ENCODE data around the gene LRRC4C.

Gene LRRC4C

DNA sequence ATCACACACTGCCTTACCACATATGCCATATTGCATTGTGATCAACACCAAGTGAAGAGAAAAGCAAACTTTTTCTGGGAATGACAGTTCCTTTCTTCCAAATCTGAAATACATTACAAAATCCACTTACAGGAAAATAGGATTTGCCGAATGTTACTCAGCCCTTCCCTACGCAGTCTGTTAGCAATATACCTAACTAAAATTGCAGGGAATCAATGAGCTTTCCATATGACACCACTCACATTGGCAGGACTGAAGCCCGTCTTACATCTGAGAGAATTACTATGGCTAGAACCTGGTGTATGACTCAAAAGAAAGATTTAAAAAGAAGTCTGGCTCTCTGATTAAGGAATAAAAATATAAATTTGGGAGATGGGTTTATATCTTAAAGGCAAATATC, 136.0 kb downstream of the LRRC4C start:
- DNase-seq: no peak

DNA sequence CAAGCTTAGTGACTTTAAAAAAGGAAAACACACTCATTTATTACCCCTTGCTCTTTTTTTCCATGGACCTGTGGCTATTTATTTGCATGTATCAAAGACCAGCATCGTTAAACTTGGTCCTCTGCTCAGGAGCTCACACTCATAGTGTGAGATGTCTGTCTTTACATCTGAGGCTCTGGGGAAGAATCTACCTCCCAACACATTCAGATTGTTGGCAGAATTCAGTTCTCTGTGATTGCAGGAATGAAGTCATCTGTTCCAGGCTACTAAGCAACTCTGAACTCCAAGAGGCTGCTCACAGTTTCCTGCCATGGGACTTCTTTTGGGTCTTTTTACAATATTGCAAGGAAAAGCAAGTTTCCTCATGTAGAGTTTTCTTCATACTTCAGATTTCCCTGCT, 138.8 kb downstream of the LRRC4C start:
- no peak for DNase-seq

DNA sequence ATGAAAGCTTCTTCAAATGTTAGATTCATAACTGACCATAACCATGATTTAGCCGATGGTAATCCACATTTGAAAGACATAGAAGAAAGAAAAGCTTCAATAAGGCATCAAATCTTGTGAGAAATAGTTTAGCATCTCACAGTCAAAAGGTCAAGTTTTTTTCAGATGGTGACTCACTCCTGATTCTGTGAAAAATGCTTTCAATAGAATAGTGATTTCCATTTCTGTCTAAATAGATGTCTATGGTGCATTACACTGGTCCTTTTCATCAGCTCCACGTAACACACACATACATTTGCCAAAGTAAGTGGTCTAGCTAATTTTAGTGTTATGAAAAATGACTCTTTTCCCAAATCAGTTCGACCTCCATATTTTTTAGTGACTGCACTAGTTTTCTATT, 139.2 kb downstream of the LRRC4C start:
- DNase-seq: peak; percentile 39

DNA sequence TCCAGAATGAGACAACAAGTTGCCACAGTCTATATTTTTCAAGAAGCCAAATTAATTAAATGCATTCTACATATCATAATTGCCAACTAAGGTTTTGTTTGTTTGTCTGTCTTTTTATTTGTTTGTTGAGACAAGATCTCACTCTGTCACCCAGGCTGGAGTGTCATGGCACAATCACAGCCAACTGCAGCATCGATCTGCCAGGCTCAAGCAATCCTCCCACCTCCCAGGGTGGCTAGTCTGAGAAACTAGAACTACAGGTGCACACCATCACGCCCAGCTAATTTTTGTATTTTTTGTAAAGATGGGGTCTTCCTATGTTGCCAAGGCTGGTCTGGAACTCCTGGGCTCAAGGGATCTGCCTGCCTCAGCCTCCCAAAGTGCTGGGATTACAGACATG, 140.0 kb downstream of the LRRC4C start:
- no peak for DNase-seq

DNA sequence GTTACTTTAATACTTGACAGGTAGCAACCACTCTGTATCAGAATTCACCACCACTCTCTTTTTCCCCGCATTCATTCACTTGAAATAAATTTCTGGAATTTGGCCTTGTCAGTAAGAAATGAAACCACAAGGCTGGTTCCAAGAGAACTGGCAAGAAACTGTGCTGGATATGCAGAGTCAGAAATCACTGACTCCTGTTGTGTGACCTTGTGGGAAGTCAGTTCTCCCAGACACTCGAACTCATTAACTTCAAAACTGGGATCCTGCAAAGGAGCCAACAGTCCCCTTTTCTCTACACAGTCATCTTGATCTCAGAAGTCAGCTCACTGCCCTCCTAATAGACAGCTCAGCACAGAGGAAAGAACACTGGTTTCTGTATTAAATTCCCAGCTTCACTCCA, 142.7 kb downstream of the LRRC4C start:
- peak; percentile 34 for DNase-seq

DNA sequence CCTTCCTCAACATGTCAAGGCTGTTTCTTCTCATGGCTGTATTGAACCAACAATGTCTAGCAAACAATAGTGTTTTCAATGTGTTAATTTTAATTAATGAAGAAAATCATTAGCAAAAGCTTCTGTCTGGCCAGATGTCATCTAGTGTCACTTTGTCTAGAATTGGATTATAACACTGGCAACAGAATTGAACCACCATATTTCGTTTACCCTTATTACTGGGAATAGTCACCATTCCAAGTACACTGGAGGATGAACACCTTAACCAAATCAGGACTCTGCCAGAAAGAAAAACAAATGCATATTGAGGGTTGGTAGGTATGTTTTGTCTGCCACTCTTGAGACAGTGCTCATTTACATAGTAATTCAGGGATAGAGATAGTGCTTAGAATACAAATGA, 146.2 kb downstream of the LRRC4C start:
- no peak for DNase-seq

DNA sequence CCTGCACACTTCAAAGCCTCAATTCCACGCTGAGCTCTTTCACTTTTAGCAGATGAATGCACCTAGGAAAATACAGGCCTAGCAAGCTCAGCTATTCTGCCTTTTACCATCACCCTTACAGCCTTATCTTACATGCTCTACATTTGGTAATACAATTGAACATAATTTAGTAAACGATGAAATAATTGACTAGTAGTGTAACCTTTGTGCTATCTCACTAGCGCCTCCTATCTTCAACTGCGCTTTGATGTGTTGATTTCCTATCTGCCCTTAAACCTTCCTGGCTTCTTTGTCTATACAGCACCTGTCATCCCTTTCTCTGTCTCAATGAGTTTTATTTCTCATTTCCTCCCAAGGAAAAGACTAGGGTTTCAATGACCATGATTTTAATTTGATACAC, 149.7 kb downstream of the LRRC4C start:
- no peak for DNase-seq

DNA sequence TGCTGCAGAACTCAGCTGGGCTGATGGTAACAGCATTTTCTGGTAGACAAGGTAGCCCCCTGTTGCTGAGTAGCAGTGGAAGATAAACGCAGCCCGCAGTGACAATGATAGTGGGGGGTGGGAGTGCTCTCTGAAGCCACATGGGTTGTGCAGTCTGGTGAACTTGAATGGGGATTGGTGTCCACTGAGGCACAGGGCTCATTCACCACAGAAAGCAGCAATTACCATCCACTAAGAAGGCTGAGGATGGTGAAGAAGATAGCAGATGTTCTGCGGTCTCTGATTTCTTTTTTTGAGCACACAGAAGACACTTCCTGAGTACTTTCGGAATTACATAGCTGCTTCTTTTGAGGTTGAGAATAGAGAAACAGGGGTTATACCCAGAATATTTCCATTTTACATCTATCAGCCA, 150.3 kb downstream of the LRRC4C start:
- no peak for DNase-seq

DNA sequence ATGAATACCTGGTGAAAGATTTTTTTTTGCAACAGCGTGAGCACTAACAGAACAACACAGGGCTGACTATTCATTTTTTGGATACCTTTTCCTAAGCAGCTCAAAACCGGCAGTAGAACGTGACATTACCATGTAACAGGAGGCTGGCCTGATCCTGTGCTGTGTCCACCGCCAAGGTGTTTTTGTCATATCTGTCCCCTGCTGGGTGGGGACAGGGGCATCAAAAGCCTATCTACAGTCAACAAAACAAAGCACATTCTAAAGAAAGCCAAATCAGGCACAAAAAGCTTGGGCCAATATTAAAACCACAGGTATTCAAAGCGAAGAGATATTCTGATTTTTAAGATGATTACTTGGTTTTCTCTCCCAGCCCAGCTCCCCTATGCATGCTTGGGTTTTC, 151.2 kb downstream of the LRRC4C start:
- DNase-seq: no peak

DNA sequence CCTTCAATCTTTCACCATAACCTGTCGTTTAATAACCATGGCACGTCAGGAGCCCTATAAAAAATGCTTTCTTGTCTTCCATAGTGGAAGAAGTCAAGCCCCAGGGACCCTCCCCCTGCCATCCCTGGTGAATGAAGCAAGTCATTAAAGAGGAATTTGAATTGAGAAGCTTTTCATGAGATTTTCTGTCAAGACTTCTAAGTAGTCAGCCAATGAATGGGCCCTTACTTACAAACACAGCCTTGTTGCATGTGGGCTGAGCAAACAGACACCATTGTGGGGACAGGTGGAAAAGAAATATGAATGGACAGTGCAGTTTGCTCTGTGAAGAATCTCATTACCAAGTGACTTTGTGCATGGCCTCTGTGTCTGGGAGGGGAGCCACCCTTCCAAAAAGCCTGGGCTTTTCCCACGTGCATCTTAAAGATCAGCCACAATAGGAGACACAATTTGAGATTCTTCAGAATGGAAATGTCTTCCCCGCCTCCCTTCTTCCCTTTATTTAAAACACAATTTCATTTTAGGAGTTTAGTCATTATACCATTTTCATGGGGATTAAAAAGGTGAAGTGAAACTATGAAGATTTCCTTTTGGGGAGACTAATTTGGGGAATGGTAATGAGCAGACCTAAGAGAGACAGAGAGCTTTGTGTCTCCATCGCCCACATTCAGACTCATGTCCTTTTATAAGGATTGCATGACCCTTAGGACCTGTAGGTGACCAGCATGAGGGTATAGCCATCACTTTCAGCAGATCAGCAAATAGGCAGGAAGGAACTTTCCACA, 152.0 kb downstream of the LRRC4C start:
- DNase-seq: no peak

DNA sequence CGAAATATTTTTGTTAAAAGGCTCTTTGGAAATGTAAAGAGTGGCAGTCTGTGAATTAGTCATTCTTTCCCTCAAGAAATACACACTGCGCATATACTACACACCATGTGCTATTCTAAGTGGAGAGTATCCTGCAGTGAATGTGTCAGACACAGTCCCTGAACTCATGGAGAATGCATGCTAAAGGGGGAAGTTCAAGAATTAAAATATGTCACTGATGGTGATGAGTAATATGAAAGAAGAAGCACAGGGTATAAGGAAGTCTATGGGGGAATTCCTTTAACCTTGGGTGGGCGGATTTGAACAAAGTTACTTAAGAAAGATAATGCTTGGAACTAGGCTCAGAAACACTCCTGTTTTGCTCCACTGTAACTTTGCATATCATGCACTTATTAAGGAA, 153.0 kb downstream of the LRRC4C start:
- peak; percentile 86 for DNase-seq

DNA sequence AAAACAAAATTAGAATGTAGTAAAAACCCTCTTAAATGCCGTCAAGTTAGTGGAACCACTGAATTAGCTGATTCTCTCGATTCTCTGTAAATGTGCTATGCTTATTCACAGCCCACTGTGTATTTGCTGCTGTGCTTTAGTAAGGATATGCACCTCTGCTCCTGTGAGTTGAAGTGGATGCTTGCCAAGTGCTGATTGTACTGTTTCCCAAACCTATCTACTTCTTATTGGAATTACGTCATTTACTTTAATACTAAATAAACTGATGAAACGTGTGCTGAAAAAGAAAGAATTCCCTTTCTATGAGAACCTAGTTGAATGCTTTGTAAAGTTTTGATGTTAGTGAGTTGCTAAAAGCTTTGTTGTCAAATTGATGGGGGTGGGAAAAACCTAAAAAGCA, 158.4 kb downstream of the LRRC4C start:
- no peak for DNase-seq

DNA sequence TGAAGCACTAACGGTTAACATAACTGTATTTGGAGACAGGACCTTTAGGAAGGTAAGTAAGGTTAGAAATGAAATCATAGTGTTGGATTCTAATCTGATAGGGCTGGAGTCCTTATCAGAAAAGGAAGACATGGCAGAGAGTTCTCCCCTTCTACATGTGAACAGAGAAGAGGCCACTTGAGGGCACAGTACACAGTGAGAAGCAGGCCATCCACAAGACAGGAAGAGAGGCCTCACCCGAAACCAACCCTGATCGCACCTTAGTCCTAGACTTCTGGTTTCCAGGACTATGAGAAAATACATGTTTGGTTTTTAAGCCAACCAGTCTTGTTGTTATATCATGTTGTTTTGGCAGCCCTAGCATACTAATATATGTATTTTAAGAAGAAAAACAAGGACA, 170.0 kb downstream of the LRRC4C start:
- no peak for DNase-seq

DNA sequence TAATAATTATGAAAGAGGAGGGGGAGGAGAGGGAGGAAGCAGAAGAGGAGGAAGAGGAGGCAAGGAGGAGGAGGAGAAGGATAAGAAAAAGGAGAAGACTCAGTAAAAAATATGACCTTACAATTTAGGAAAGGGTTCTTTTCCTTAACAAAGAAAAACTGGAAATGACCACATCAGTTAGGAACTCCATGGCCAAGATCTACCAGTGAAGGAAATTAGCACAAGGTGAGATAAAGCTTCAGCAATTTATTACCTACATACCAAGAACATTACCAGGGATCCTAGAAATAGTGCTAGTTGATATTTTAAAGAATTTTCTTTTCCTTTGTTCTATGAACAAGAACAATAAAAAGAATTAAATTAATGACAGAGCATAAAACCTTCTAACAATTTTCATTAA, 172.7 kb downstream of the LRRC4C start:
- no peak for DNase-seq

DNA sequence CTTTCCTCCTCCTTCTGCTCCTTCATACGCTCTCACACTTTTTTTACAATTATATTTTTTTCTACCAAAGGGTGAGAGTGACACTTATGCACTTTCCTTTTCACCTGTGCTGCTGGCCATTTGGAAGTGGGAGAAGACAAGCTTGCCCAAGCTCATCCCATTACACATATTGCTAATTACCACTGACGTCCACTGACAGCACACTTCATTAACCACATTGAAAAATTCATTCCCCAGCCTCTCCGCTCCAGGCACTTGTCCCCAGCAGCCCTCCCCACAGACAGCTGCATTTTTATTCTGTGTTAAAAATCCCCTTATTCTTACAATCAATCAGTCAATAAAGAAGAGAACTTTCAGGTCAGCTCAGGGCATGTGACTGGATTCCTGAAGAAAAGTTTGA, 175.1 kb downstream of the LRRC4C start:
- no peak for DNase-seq

DNA sequence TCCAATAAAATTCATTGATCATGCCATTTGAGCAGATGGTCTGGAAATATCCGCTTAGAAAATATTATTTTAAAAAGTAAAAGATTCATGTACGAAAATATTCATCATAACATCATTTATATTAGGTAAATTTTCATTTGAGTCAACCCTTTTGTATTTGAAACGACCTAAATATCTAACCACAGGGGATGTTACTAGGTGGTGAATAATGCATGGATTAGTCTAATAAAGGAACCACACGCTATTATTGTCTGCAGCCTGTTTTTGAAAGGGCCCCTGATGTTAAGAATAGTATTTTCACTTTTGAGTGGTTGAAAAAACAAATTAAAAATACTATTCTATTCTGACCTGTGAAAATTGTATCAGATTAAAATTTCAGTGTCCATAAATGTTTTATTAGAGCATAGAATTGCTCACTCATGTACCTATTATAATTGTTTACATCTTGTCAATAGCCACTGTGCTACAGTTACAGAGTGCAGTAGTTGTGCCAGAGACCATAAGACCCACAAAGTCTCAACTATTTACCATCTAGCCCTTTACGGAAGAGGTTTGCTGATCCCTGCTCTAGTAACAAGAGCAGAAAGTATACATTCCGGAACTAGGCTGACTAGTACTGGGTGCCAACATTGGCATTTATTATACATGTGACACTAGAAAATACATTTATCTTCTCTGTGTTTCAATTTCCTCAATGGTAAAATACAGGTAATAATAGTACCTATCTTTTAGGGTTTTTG, 176.1 kb downstream of the LRRC4C start:
- peak; percentile 58 for DNase-seq

DNA sequence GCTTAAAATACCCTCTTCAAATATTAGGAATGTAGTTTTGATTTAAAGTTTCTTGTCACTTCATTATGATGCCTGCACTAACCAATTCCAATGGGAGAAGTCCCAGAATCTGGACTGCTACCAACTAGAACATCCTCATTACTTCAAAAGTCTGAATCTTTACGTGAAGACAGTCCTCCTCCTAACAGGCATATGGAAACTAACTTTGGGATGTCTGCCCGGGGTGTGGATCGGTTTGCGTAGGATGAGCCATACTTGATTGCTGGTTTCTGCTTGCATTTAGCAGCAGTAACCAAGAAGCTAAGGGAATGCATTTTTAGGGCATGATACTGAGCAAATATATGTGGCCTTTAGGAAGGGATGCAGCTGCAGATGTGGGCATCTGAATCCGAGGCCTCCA, 177.1 kb downstream of the LRRC4C start:
- peak; percentile 70 for DNase-seq

DNA sequence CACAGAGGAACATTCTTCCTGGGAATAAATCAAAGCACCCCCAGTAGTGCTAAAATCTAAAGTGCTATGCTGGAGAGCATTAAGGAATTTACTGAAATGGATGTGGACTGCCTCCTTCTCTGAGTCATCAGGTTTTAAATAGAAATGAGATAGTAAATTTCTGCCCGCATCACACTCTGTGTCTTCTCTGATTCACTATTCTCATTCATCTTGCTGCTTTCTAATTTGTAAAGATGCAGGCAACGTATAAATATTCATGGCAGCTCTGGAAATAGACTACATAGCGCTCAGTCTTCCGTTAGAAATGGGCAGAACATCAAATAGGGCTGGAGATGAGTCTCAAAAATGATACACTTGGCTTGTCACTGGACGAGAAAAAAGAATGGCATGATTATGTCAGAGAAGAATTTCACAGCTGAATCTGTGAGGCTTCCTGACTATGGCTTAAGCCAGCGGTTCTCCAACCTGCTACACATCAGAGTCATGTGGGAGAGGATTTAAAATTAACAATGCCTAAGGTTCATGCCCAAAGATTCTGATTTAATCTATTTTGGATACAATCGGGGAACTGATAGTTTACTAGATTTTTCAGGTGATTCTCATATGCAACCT, 178.2 kb downstream of the LRRC4C start:
- peak; percentile 90 for DNase-seq

DNA sequence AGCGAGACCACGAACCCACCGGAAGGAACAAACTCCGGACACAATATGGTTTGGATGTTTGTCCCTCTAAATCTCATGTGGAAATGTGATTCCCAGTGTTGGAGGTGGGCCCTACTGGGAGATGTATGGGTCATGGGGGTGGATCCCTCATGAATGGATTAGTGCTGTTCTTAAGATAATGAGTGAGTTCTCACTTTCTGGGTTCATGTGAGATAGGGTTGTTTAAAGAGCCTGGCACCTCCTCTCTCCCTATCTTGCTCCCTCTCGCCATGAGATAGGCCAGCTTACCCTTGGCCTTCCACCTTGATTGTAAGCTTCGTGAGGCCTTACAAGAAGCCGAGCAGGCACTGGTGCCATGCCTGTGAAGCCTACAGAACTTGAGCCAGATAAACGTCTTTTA, 184.6 kb downstream of the LRRC4C start:
- DNase-seq: no peak

DNA sequence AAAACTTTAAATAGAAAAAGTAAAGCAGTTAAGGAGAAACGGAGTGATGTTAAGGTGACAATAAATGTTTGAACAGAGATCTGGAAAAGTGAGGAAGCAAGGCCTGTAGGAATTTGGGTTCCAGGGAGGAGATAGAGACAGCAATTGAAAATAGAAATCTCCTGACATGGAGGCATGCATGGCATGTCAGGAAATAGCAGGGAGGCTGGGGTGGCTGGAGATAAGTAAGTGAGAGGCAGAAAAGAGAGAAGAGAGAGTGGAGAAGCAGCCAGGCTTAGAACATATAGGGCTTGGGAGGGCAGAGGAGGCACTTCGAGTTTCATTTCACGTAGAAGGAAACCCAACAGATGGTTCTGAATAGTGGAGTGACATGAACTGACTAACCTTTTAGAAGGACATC, 185.5 kb downstream of the LRRC4C start:
- DNase-seq: peak; percentile 16

DNA sequence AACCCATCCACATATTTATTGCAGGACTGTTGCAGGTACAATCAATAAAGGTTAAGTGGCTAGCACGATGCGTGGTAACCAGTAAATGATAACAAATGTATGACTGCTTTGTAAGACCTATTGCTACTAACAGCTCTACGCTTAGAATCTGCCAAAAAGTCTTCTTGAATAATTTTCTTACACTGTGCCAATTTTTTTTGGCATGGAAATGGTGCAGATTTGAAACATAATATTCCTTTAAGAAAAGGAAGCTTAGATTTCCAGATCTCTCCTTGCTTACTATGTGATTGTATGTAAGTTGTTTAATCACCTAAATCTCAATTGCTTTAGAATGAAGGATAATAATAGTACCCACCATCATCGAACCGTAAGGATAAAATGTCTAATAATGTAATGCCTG, 192.0 kb downstream of the LRRC4C start:
- no peak for DNase-seq

DNA sequence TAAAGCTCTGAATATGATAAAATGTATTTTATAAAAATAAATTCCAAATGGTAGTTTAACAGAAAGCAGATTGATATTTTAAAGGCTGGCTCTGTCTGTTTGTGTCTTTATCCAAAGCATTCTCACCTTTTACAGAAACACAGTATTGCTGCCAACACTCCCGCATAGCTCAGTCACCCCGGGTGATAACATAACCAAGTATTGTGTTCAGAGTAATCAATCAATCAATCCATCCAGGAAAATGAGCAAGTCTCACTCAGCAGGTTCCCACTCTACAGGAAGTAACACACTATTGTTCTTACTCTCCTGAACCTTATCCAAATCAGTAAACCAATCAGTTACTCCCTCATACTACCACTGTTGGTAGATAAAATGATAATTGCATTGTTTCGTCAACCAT, 203.4 kb downstream of the LRRC4C start:
- DNase-seq: no peak

DNA sequence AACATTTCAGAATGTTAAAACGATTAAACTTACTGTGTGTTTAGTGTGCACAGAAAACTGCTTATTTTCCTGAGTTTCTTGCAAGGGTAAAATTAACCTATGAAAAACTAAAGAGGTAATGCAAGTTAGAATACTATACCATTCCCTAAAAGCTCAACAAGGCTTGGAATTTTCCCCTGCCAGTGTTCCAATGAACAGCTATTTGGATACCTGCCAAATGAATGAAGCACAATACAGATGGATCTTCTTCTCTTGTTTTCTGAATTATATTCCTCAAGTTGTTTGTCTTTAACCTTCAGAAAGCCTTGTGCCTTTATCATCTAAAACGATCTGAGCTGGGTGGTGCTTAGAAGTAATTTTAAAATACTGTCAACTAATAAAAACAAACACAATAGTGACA, 204.5 kb downstream of the LRRC4C start:
- DNase-seq: no peak

DNA sequence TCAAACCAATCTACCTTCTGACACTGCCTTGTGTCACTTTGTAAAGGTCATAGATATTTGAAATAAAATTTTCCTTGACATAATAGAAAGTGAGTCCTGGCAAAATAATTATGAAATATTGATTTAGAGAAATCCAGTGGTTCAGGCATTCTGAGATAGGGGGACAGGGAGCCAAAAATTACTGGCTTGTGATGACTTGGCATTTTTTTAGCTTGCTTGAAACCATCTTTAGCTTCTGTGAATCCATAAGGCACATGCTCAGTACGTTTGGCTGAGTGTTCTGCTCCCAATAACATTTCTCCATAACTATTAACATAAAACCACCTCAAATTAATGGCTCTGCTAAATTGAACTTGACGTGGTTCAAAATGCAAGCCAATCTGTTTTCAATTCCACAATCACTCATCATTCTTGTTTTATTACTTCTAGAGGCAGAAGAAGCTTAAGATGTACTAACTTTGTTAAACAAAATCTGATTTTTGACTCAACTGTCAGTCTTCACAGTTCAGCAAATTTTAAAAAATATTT, 209.0 kb downstream of the LRRC4C start:
- no peak for DNase-seq
